GM18505 (cell line): ENCODE data around the gene FCN1.

Experiments used
- ATAC-seq: cut with Tn5 transposase; IDR thresholded peaks from one replicate; pipeline ENCODE4 v1.9.1; 2021; ENCODE audit not compliant: unreplicated experiment
- POLR2A ChIP-seq: IDR thresholded peaks from 4 replicates; pipeline ENCODE4 v1.6.1; 2011; ENCODE audit warnings: borderline replicate concordance; ENCODE audit not compliant: insufficient read depth, insufficient read length; ENCODE audit errors: extremely low read depth

Gene FCN1

GRCh38 chr9:134946663-134947062 lies 29.0 kb upstream of the FCN1 start:
- no peak for ATAC-seq

GRCh38 chr9:134945509-134946275 lies 28.0 kb upstream of the FCN1 start:
- no peak for ATAC-seq
- TF ChIP-seq POLR2A, result no peak

More at GRCh38 chr9:134946663-134947062, 29.0 kb upstream of the FCN1 start:
- TF ChIP-seq POLR2A, result no peak

- no peak for ATAC-seq
- no peak for TF ChIP-seq POLR2A
Observed at GRCh38 chr9:134944916-134945315, 27.2 kb upstream of the FCN1 start.

DNA sequence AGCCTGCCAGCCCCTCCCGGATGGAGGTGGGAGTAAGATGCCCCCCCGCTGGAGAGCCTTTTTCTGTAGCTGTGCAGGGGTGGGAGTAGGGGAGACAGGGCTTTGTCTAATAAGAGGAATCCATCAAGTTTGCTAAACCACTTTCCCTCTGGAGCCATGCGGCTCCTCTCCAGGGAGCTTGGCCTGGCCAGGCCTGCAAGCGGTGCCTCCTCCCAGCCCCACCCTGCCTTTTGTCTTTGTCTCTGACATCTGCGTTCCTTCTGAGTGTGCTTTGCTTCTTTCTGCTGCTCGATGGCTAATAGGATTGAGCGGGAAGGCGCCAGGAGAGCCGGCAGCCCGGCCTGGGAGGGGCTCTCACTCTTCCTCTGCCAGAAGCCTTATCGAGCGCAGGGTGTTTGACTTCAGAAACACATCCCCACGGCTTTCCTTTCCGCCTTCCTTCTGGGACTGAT lies 26.7 kb upstream of the FCN1 start:
- TF ChIP-seq POLR2A, result no peak
- ATAC-seq, result no peak

DNA sequence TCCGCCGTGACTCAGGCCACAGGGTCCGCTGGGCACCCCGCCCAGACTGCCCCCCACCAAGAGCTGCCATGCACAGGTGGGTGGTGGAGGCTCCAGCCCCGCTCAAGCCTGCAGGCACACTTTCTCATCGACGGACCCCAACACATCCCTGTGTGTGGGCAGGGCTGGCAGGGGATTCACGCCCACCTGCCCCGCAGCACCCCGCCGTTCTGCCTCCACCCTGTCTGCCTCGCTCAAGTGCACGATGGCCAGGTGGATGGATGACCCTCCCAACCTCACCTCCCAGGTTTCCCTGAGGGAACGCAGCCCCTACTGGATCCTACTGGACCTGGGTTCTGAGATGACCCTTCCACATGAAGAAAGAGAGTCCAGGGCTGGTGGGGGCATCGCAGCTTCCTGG lies 26.1 kb upstream of the FCN1 start:
- TF ChIP-seq POLR2A, result no peak
- no peak for ATAC-seq

DNA sequence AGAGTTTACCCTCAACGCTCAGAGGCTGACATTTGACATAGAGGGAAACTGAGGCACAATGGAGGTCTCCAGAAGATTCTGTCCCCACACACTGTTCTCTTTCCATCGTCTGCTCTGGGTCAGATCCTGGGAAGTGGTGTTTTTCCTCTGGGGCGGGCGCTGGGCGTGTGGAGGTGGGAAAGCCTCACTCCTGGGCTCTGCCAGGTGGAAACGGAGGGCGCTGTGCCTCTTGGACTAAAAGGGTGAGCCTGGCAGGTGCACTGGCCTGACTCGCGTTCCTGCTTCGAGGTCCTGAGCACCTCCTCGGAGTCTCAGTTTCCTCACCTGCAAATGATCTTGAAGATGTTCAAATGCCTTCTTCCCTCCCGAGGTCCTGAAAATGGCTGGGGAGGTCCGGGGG lies 25.7 kb upstream of the FCN1 start:
- ATAC-seq, result no peak
- no peak for TF ChIP-seq POLR2A

DNA sequence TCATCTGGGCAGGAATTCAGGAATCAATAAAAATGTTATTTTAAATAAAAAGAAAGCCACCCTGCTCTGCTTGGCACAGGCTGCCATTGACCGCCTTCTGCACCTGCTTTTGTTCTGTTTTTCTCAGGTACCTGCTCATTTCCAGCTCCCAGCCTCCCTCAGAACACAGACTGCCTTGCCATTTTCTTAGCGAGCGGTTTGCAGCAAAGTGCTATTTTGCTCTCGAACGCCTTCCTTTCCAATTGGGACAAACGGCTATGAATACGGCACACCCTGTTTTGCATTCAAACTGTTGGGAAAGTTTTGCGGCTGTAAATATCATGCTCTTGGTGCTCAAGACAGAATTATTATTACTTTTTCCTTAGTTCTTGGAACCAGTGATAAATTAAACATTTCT lies 25.1 kb upstream of the FCN1 start:
- no peak for TF ChIP-seq POLR2A
- no peak for ATAC-seq

GRCh38 chr9:134942011-134942787 lies 24.5 kb upstream of the FCN1 start:
- no peak for TF ChIP-seq POLR2A
- ATAC-seq, result no peak

DNA sequence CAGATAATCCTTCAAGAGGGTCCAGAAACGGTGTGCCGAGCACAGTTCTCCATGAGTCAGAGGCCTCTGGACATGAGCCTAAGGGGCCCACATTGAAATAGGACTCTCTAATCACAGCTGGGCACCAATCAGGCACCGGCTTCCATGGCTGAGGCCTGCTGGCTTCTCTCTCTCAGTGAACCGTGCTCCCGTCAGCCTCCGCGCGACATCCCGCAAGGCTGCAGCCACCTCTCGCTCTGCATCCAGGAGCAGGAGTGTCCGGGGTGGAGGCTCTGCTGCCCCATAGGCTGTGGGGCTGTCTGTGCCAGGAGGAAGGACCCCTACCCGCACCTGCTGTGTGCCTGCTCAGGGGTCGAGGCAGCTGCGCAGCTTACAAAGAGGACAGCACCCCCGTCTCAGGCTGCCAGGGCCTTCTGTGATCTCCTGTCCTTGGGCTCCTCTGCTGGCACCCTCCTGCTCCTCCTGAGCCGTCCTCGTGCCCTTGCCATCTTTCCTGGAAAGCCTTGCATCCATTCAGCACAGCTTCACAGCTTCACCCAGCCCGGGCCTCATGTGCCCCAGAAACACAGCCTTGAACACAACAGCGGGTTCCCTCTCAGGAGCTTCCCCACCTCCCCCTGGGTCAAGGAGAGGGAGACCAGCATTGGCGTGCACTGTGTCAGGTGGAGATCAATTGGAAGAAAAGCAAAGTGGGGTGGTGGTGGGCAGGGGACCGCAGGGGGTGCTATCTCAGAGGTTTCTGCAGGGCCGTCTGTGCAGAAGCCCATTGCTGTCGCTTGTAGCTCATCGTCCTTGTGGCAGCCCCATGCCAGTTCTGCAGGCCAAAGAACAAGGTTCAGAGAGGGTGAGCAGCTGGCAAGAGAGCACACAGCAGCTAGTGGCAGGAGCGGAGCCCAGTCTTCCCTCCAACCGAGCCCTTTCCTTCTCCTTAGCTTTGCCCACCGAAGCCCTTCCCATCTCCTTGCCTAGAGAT lies 22.8 kb upstream of the FCN1 start:
- no peak for ATAC-seq
- no peak for TF ChIP-seq POLR2A

- ATAC-seq, result no peak
Observed at GRCh38 chr9:134939836-134940235, 22.1 kb upstream of the FCN1 start.

DNA sequence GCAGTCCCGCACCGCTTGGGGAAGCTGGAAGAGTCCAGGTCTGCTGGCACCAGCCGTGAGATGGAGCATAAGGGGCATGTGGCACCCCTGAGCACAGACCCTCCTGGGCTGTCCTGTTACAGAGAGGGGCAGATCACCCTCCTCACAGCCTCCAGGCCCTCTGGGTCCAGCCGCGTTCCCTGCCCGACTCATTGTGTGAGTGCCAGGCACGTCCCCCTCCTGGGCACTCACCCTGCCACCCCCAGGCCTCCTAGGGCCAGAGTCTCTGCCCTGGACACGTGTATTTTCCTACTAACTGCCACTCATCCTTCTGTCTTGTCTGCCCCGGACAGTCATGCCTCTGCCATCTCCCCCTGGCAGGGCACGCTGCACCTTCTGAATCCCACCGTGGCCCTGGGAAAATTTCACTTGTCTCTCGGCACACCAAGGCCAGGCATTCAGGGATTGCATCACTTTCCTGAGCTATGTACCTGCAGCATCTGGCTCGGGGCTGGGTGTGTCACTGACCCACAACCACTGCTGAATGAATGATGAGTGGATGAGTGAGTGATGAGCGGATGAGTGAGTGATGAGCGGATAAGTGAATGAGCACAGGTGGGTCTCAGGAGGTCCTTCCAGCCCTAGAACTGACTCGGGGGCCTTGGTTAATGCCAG lies 21.5 kb upstream of the FCN1 start:
- ATAC-seq, result no peak
- TF ChIP-seq POLR2A, result no peak

More at GRCh38 chr9:134939836-134940235, 22.1 kb upstream of the FCN1 start:
- TF ChIP-seq POLR2A, result no peak

GRCh38 chr9:134938346-134939079 lies 20.8 kb upstream of the FCN1 start:
- TF ChIP-seq POLR2A, result no peak
- no peak for ATAC-seq
